K562 (cell line): ENCODE data around the gene PAQR8. TPM values are rescaled to one million over a fixed set of nuclear protein-coding genes. Genes with fewer than 3 reads are reported as not detected.

Source experiments
- ATAC-seq: fragments of 200-7000 bp; cut with Tn5 transposase; 3 replicates; pipeline ENCODE4 v1.9.1; 2020; ENCODE audit warnings: moderate library complexity
- BruUV-seq: library from RNA; stranded (reverse); fragments of 400-500 nt; replicated peaks from 2 replicates; lab custom pipeline; 2021; lab: Mats Ljungman, UMichigan
- CTCF ChIA-PET: fragments of 300-600 bp; formaldehyde crosslinking; extraction: SDS; loops from one replicate; lab custom pipeline; 2021; ENCODE audit warnings: low intra/inter-chr PET ratio; lab: Yijun Ruan, JAX
- POLR2A ChIA-PET: fragments of 300-600, 350-650 bp; sonication (Branson Sonifier 250); formaldehyde crosslinking; extraction: SDS; loops from one replicate; lab custom pipeline; 2021; ENCODE audit warnings: antibody characterized with exemption, inconsistent platforms; lab: Yijun Ruan, JAX
- DNase-seq, 4 experiments: peaks; one replicate each; pipeline versions ENCODE4 v3.0.0 to v3.0.0-alpha.2; 2011 to 2018; ENCODE audit warnings: low spot score in 3 of 4, mixed read lengths in 3 of 4; ENCODE audit errors: extremely low read depth in 1 of 4
- FAIRE-seq: peaks from 2 replicates; lab custom pipeline; 2011; peaks lifted over from hg19 to GRCh38; lab: Jason Lieb, UNC
- H2AFZ ChIP-seq: 2 replicates; pipeline ENCODE4 v1.6.0; 2011; ENCODE audit warnings: low read depth, low read length, control low read depth, inconsistent platforms
- H3K27ac ChIP-seq: fragments of 200-600 bp; 3 replicates; pipeline ENCODE4 v1.8.0; 2011; ENCODE audit warnings: low read depth, mild to moderate bottlenecking, control low read depth, inconsistent platforms, low read length, moderate library complexity, mixed read lengths; ENCODE audit errors: extremely low read depth
- H3K27me3 ChIP-seq, 2 experiments: fragments of 300-600 bp in 1 of 2; 2 replicates in 1 of 2; 3 replicates in 1 of 2; pipeline versions ENCODE4 v1.6.0 to v1.8.0; 2011; ENCODE audit warnings: inconsistent platforms in 2 of 2, low read length in 2 of 2, mild to moderate bottlenecking in 1 of 2, mixed read lengths in 1 of 2, moderate library complexity in 1 of 2; ENCODE audit not compliant: control insufficient read depth in 2 of 2, insufficient read depth in 2 of 2
- H3K36me3 ChIP-seq: fragments of 300-600 bp; 3 replicates; pipeline ENCODE4 v1.8.0; 2011; ENCODE audit warnings: mild to moderate bottlenecking, low read length, inconsistent platforms; ENCODE audit not compliant: control insufficient read depth, insufficient read depth
- H3K4me1 ChIP-seq, 2 experiments: fragments of 200-600 bp in 1 of 2; replicated peaks in 1 of 2; 2 replicates in 1 of 2; 3 replicates in 1 of 2; pipeline versions ENCODE4 v1.5.1 to v1.8.0; 2011; ENCODE audit warnings: inconsistent platforms in 2 of 2, low read length in 2 of 2, mild to moderate bottlenecking in 1 of 2, mixed read lengths in 1 of 2, moderate library complexity in 1 of 2; ENCODE audit not compliant: control insufficient read depth in 2 of 2, insufficient read depth in 2 of 2
- H3K4me2 ChIP-seq: 2 replicates; pipeline ENCODE4 v1.6.1; 2011; ENCODE audit warnings: low read length, control low read depth, inconsistent platforms, mixed read lengths; ENCODE audit not compliant: insufficient read depth
- H3K4me3 ChIP-seq: fragments of 200-600 bp; sonication (generic), shearing (Covaris generic); 2 replicates; pipeline ENCODE4 v1.5.1; 2016; ENCODE audit warnings: control low read depth, inconsistent platforms
- H3K79me2 ChIP-seq: fragments of 200-600 bp; 3 replicates; pipeline ENCODE4 v1.8.0; 2011; ENCODE audit warnings: low read length, inconsistent platforms; ENCODE audit not compliant: control insufficient read depth, insufficient read depth
- H3K9ac ChIP-seq, 2 experiments: 2 replicates each; pipeline versions ENCODE4 v1.6.0 to v1.6.1; 2011; ENCODE audit warnings: low read depth in 2 of 2, low read length in 2 of 2, control low read depth in 1 of 2, inconsistent platforms in 1 of 2, mild to moderate bottlenecking in 1 of 2, mixed read lengths in 1 of 2; ENCODE audit not compliant: insufficient read depth in 1 of 2
- H3K9me1 ChIP-seq: one replicate; pipeline ENCODE4 v1.6.0; 2011; ENCODE audit warnings: inconsistent platforms, mild to moderate bottlenecking, low read length, moderate library complexity; ENCODE audit not compliant: control insufficient read depth, insufficient read depth
- H3K9me3 ChIP-seq: replicated peaks from 2 replicates; pipeline ENCODE4 v1.5.1; 2011; ENCODE audit warnings: low read depth, low read length, inconsistent platforms; ENCODE audit not compliant: control insufficient read depth, insufficient read depth
- H4K20me1 ChIP-seq: replicated peaks from 2 replicates; pipeline ENCODE4 v1.6.1; 2011; ENCODE audit warnings: low read length, inconsistent platforms, mixed read lengths; ENCODE audit not compliant: control insufficient read depth, insufficient read depth
- KHSRP ChIP-seq: fragments of 450-650 bp; IDR thresholded peaks from 2 replicates; pipeline ENCODE4 v1.6.1; 2017
- NFE2 ChIP-seq: IDR thresholded peaks from 2 replicates; pipeline ENCODE4 v1.6.1; 2014; ENCODE audit warnings: antibody characterized with exemption, low read depth
- SRSF7 ChIP-seq: fragments of 200-400 bp; formaldehyde crosslinking; optimal IDR thresholded peaks from 2 replicates; pipeline ENCODE3; 2017; ENCODE audit warnings: mild to moderate bottlenecking, low read depth, low read length
- ZKSCAN8 ChIP-seq: fragments of 200-800 bp; sonication (Bioruptor generic); IDR thresholded peaks from 2 replicates; pipeline ENCODE4 v1.6.1; 2016; ENCODE audit warnings: missing genetic modification characterization, missing compliant biosample characterization
- WGBS: fragments of 100-300 bp; shearing (Covaris generic); methylation state at CpG from one replicate; pipeline ENCODE4 v1.1.6; 2016; ENCODE audit warnings: low coverage, mixed read lengths; ENCODE audit not compliant: insufficient coverage; ENCODE audit errors: missing lambda C conversion rate; 5-methylcytosine and 5-hydroxymethylcytosine counted together
- in situ Hi-C: fragments of 300-500 bp; cut with MboI; formaldehyde crosslinking; loops from 4 replicates; pipeline ENCODE4 v1.15.0; 2018; ENCODE audit warnings: inconsistent platforms, mixed read lengths
- intact Hi-C: fragments of 100-400 bp; cut with micrococcal nuclease; formaldehyde crosslinking; loops from 2 replicates; pipeline ENCODE4 v1.14.2; 2022
- polyA plus RNA-seq, 8 experiments: library from polyadenylated mRNA; depleted of rRNA in 4 of 8; stranded (reverse) in 5 of 8; unstranded in 3 of 8; fragments of >200 nt; fragmentation: Nextera tagmentation in 2 of 8; fragmentation: Illumina TruSeq in 1 of 8; extraction: Ambion mirVana in 2 of 8; extraction: Trizol in 1 of 8; gene quantifications; 2 replicates each; pipeline versions ENCODE4 v1.2.1 to v1.2.3, GENCODE V29; 2011 to 2014; ENCODE audit warnings: inconsistent platforms in 1 of 8, missing spikeins in 1 of 8
- total RNA-seq, 7 experiments: library from RNA; depleted of rRNA in 6 of 7; stranded (reverse); fragments of >200 nt in 6 of 7; fragmentation: Illumina TruSeq in 2 of 7; extraction: Trizol in 2 of 7; gene quantifications; 2 replicates each; pipeline versions ENCODE4 v1.2.1 to v1.2.3, GENCODE V29; 2011 to 2021; ENCODE audit warnings: low replicate concordance in 1 of 7
- TF ChIP-seq, protein P1 (sequence below): sonication (generic); formaldehyde crosslinking; IDR thresholded peaks from 2 replicates; pipeline ENCODE4 v1.8.0; 2022; ENCODE audit warnings: mild to moderate bottlenecking, missing genetic modification reagents

Gene PAQR8
- total and polyA plus RNA-seq, 9 of the 15 experiments (the other 6 are each of a cell fraction or from before 2014, with no cell fraction given) = 1.4 to 10.2 (median 3.5) TPM

GRCh38 chr6:52374247-52374646 lies 12.3 kb downstream of the PAQR8 start:
- no peak for DNase-seq

More at GRCh38 chr6:52374247-52374646, 12.3 kb downstream of the PAQR8 start:
- in situ Hi-C loops = no loop called here
- intact Hi-C loops = no loop called here
- Histone ChIP-seq H3K27me3 (no peaks in the 10 kb centered on the region), H2AFZ (no peak overlapping the region), H3K9ac (no peak overlapping the region), H3K27ac (no peak overlapping the region), H3K36me3 (peaks cover 3% of the 10 kb centered on the region; the same call in 1 of the 3 replicates), H3K4me3 (no peak overlapping the region), H4K20me1 (no peaks in the 10 kb centered on the region), H3K4me1 (no peaks in the 10 kb centered on the region), H3K79me2 (peaks cover 8% of the 10 kb centered on the region; the same call in 1 of the 3 replicates), H3K9me1 (no peaks in the 10 kb centered on the region), H3K9me3 (no peaks in the 10 kb centered on the region)
- no TSS peak for BruUV-seq
- no peak for FAIRE-seq
- ChIA-PET POLR2A (interaction anchor here (0.6 to 1.0 kb wide), 2 partner anchors 12 to 132 kb away, joined by 3 to 5 read pairs; partner anchors contain the start of gene PAQR8), CTCF (no interaction called here)
- no peak for ATAC-seq
- no peak for TF ChIP-seq KHSRP
- no peak for TF ChIP-seq ZKSCAN8 (CRISPR knock-in tag)
- TF ChIP-seq SRSF7 = no peak
- TF ChIP-seq, protein P1, sequence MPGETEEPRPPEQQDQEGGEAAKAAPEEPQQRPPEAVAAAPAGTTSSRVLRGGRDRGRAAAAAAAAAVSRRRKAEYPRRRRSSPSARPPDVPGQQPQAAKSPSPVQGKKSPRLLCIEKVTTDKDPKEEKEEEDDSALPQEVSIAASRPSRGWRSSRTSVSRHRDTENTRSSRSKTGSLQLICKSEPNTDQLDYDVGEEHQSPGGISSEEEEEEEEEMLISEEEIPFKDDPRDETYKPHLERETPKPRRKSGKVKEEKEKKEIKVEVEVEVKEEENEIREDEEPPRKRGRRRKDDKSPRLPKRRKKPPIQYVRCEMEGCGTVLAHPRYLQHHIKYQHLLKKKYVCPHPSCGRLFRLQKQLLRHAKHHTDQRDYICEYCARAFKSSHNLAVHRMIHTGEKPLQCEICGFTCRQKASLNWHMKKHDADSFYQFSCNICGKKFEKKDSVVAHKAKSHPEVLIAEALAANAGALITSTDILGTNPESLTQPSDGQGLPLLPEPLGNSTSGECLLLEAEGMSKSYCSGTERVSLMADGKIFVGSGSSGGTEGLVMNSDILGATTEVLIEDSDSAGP (CRISPR knock-in tag) = no peak
- TF ChIP-seq NFE2 = no peak
- TF ChIP-seq, all 486 proteins: peak for 0
- no peak overlapping the region for H3K4me2 ChIP-seq
- WGBS = 41% methylated on average over 4 of the region's 4 CpGs
